Fibroblast of villous mesenchyme (primary cell): ENCODE results near the gene LRRC27. TPM values are rescaled to one million over a fixed set of nuclear protein-coding genes. Genes with fewer than 3 reads are reported as not detected.
"Not testable (repeated sequence)": the region's sequence is repeated elsewhere in the genome, so short reads cannot be mapped to it uniquely, and the experiment has no call there.

Source experiments
- DNase-seq: peaks from one replicate; pipeline ENCODE4 v3.0.0-alpha.2; 2010; ENCODE audit warnings: low read depth
- H3K4me3 ChIP-seq: 2 replicates; pipeline ENCODE4 v1.5.1; 2011; ENCODE audit warnings: low read depth, mild to moderate bottlenecking, low read length
- total RNA-seq: library from RNA; depleted of rRNA; stranded (reverse); fragments of >200 nt; gene quantifications from 2 replicates; pipeline ENCODE4 v1.2.3, GENCODE V29; 2012
- TF ChIP-seq, protein P1 (sequence below): IDR thresholded peaks from 2 replicates; pipeline ENCODE4 v1.5.1; 2012; ENCODE audit warnings: low read depth, mild to moderate bottlenecking, low read length; ENCODE audit not compliant: insufficient read depth

LRRC27 gene
- total RNA-seq, 1 donor, result 6.0 TPM

DNA sequence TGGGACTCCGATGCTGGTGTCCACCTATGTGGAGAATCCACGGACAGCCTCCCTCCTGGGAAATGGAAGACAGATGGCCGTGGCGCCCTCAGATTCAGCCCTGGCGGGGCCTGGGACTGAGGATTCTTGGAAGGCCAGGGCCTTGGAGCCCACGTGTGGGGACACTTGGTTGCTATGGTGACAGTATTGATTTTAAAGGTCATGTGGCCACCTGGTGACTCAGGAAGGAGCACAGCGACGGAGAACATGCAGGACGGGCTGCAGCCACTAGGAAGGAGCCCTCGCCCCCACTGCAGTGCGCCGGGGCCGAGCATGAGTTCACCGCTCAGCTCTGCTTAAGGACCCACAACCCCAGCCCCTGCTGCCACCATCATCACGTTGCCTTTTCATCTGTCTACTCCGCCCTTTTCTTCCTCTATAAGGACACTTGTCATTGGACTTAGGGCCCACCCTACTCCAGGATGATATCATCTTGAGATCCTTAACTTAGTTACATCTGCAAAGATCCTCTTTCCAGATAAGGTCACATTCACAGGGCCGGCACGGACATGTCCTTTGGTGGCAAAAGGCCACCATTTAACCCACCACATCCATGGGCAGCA lies 20.6 kb upstream of the LRRC27 start:
- TF ChIP-seq, protein P1, sequence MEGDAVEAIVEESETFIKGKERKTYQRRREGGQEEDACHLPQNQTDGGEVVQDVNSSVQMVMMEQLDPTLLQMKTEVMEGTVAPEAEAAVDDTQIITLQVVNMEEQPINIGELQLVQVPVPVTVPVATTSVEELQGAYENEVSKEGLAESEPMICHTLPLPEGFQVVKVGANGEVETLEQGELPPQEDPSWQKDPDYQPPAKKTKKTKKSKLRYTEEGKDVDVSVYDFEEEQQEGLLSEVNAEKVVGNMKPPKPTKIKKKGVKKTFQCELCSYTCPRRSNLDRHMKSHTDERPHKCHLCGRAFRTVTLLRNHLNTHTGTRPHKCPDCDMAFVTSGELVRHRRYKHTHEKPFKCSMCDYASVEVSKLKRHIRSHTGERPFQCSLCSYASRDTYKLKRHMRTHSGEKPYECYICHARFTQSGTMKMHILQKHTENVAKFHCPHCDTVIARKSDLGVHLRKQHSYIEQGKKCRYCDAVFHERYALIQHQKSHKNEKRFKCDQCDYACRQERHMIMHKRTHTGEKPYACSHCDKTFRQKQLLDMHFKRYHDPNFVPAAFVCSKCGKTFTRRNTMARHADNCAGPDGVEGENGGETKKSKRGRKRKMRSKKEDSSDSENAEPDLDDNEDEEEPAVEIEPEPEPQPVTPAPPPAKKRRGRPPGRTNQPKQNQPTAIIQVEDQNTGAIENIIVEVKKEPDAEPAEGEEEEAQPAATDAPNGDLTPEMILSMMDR, result no peak
- DNase-seq, result no peak

DNA sequence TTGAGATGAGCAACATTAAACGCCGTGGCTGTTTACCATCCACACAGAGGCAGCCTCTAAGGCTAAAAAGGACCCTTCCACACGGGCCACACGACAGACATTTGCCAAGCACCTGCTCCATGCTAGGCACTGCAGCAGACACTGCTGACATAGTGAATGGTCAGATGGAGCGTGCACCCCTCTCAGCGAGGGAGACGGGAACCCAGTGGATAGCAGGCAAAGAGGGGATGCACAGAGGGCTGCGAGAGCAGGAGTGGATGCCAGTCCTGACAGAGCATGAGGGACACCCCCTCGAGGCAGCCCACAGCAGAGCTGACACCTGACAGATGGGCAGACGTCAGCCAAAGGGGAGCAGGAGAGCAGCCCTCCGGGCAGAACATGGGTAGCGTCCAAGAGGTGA lies 18.7 kb upstream of the LRRC27 start:
- no peak overlapping the region for H3K4me3 ChIP-seq
- no peak for DNase-seq
- TF ChIP-seq, protein P1, result no peak

More for the DNA sequence above, 20.6 kb upstream of the LRRC27 start:
- H3K4me3 ChIP-seq, result no peak overlapping the region

DNA sequence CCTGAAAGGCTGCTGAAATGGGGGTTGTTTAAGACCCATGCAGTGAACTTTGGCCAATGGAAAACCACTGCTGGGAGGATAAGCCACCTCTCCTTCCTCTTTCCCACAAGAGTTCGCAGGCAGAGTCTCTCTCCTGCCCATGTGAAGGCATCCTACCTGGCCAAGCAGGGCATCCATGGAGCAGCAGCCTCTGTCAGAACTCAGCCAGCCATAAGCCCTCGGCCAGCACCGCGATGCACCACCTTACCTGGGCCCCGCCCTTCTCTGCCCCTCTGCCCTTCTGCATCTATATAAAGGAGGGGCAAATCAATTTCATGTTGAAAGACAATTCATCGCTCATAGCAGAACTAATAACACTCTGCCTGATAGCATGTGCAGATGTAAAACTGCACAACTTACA lies 18.1 kb upstream of the LRRC27 start:
- no peak for DNase-seq
- TF ChIP-seq, protein P1, result no peak
- no peak overlapping the region for H3K4me3 ChIP-seq

DNA sequence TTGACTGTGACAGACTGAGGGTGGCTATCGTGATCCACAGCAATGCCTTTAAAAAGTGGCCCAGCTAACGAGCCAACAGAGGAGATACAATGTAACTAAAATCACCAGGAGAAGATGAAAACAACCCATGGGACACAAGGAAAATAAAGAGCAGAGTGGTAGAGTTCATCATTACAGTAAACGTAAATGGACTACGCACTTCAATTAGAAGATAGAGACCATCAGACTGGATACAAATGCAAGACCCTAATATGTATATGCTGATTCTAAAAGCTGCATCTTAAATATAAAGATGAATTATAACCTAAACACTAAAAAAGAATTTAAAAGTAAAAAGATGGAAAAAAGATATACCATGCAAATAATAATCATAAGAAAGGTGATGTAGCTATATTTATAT lies 17.7 kb upstream of the LRRC27 start:
- no peak for DNase-seq
- TF ChIP-seq, protein P1, result no peak
- no peak overlapping the region for H3K4me3 ChIP-seq

DNA sequence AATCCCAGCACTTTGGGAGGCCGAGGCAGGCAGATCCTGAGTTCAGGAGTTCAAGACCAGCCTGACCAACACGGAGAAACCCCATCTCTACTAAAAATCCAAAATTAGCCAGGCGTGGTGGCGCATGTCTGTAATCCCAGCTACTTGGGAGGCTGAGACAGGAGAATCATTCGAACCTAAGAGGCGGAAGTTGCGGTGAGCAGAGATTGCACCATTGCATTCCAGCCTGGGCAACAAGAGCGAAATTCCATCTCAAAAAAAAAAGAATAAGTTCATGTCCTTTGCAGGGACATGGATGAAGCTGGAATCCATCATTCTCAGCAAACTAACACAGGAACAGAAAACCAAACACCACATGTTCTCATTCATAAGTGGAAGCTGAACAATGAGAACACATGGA lies 17.1 kb upstream of the LRRC27 start:
- not testable (repeated sequence) for DNase-seq, H3K4me3 ChIP-seq

DNA sequence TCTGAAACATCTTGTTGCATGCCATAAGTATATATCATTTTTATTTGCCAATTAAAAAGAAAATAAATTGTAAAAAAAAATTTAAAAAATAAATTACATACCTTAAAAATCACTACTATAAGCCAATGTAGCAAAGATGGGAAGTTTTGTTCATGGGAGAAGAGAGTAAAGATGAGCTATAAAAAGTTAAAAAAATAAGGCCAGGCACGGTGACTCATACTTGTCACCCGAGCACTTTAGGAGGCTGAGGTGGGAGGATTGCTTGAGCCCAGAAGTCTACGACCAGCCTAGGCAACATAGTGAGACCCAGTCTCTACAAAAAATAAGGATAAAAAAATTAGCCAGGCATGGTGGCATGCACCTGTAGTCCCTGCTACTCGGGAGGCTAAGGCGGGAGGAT lies 15.9 kb upstream of the LRRC27 start:
- no peak for DNase-seq
- H3K4me3 ChIP-seq, result no peak overlapping the region
- TF ChIP-seq, protein P1, result no peak

DNA sequence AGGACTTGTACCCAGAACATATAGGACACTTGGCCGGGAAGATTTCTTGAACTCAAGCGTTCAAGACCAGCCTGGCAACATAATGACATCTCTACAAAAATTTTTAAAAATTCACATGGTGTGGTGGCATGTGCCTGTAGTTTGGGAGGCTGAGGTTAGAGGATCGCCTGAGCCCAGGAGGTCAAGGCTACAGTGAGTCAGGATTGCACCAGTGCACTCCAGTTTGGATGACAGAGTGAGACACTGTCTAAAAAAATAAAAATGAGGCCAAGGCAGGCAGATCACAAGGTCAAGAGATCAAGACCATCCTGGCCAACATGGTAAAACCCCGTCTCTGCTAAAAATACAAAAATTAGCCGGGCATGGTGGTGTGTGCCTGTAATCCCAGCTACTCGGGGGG lies 14.5 kb upstream of the LRRC27 start:
- DNase-seq, H3K4me3 ChIP-seq: not testable (repeated sequence)

DNA sequence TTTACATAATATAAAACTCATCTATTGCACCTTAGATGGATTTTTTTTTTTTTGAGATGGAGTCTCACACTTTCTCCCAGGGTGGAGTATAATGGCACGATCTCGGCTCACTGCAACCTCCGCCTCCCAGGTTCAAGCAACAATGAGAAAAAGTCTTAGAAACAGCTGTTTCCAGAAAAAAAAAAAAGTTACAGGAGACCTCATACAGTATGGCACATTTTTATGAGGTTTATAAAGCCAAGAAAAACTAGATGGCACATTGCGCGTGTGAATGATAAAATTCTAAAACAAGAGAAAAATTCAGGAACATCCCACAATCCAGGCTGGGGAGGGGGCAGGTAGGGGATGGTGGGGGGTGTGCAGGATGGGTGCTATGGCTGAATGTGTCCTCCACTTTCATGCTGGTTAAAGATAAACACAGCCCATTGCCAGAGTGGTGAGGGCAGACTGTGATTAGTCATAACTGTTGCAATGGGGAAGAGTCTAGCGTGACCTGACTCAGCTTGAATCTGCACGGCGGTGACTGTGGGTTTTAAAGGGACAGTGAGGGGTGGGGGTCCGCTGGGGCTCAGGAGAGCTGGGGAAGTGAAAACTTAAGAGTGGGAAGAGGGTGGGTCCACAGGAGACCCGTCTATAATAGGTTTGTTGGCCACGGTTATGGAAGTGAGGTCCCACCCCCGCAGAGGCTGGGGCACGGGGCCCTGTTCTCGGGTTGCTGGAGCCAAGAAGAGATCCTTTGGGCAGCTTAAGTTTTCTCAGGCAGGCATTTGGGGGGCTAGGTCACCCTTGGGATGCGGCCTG lies 11.9 kb upstream of the LRRC27 start:
- H3K4me3 ChIP-seq, result no peak overlapping the region
- TF ChIP-seq, protein P1, result no peak
- peak; percentile 90 for DNase-seq
